SK-N-SH (cell line): ENCODE results near the gene SEM1. TPM values are rescaled to one million over a fixed set of nuclear protein-coding genes. Genes with fewer than 3 reads are reported as not detected.

ENCODE experiments used
- CTCF ChIA-PET: fragments of 300-600, 350-600 bp; formaldehyde crosslinking; extraction: SDS; loops from one replicate; lab custom pipeline; 2021; lab: Yijun Ruan, JAX
- POLR2A ChIA-PET: fragments of 350-600 bp; sonication (Branson Sonifier 250); formaldehyde crosslinking; extraction: SDS; loops from one replicate; lab custom pipeline; 2020; ENCODE audit warnings: antibody characterized with exemption, inconsistent platforms; lab: Yijun Ruan, JAX
- DNase-seq: peaks from one replicate; pipeline ENCODE4 v3.0.0; 2012
- H2AFZ ChIP-seq: fragments of 200-600 bp; sonication (generic); 2 replicates; pipeline ENCODE4 v1.8.1; 2016; ENCODE audit warnings: antibody characterized with exemption, mild to moderate bottlenecking, low read depth
- H3F3A ChIP-seq: fragments of 200-600 bp; sonication (generic); replicated peaks from 2 replicates; pipeline ENCODE3; 2016; ENCODE audit warnings: antibody characterized with exemption, mild to moderate bottlenecking; ENCODE audit not compliant: insufficient read depth
- H3K27ac ChIP-seq, 2 experiments: fragments of 200-500 bp in 1 of 2; fragments of 200-600 bp in 1 of 2; sonication (Bioruptor generic) in 1 of 2; sonication (generic), shearing (Covaris generic) in 1 of 2; 2 replicates each; pipeline versions ENCODE4 v1.5.1 to v1.6.1; 2014 to 2016; ENCODE audit warnings: low read depth in 2 of 2, inconsistent platforms in 1 of 2, low read length in 1 of 2, mild to moderate bottlenecking in 1 of 2, mixed read lengths in 1 of 2
- H3K27me3 ChIP-seq: fragments of 200-600 bp; sonication (generic), shearing (Covaris generic); 2 replicates; pipeline ENCODE4 v1.6.1; 2016; ENCODE audit warnings: mixed run types; ENCODE audit not compliant: insufficient read depth
- H3K36me3 ChIP-seq, 2 experiments: fragments of 200-500 bp in 1 of 2; fragments of 200-600 bp in 1 of 2; sonication (Bioruptor generic) in 1 of 2; sonication (generic) in 1 of 2; replicated peaks in 1 of 2; 2 replicates each; pipeline versions ENCODE3 to v1.5.1; 2014 to 2016; ENCODE audit warnings: low read length in 1 of 2, mild to moderate bottlenecking in 1 of 2; ENCODE audit not compliant: insufficient read depth in 2 of 2, control insufficient read depth in 1 of 2
- H3K4me1 ChIP-seq, 2 experiments: fragments of 200-500 bp in 1 of 2; fragments of 200-600 bp in 1 of 2; sonication (Bioruptor generic) in 1 of 2; sonication (generic), shearing (Covaris generic) in 1 of 2; 2 replicates each; pipeline versions ENCODE4 v1.5.1 to v1.6.1; 2014 to 2016; ENCODE audit warnings: low read depth in 1 of 2, low read length in 1 of 2, mixed run types in 1 of 2; ENCODE audit not compliant: insufficient read depth in 2 of 2, control insufficient read depth in 1 of 2
- H3K4me2 ChIP-seq: fragments of 200-600 bp; sonication (generic), shearing (Covaris generic); 2 replicates; pipeline ENCODE4 v1.6.1; 2017; ENCODE audit warnings: mixed run types
- H3K4me3 ChIP-seq, 2 experiments: fragments of 200-500 bp in 1 of 2; fragments of 200-600 bp in 1 of 2; sonication (Bioruptor generic) in 1 of 2; sonication (generic), shearing (Covaris generic) in 1 of 2; 2 replicates each; pipeline versions ENCODE4 v1.5.1 to v1.8.1; 2014 to 2016; ENCODE audit warnings: low read depth in 2 of 2, inconsistent platforms in 1 of 2, low read length in 1 of 2, mild to moderate bottlenecking in 1 of 2, mixed read lengths in 1 of 2, moderate library complexity in 1 of 2
- H3K79me2 ChIP-seq: fragments of 200-600 bp; sonication (generic); 2 replicates; pipeline ENCODE4 v1.8.1; 2017; ENCODE audit warnings: mild to moderate bottlenecking; ENCODE audit not compliant: insufficient read depth
- H3K9ac ChIP-seq: fragments of 200-600 bp; sonication (generic); 2 replicates; pipeline ENCODE4 v1.6.1; 2017; ENCODE audit warnings: mixed run types
- H3K9me2 ChIP-seq: fragments of 200-600 bp; sonication (generic); 2 replicates; pipeline ENCODE4 v1.6.1; 2017; ENCODE audit warnings: mixed run types
- H3K9me3 ChIP-seq: fragments of 200-600 bp; sonication (generic); 2 replicates; pipeline ENCODE4 v1.6.1; 2017; ENCODE audit warnings: mixed run types, mild to moderate bottlenecking, moderate library complexity
- H4K20me1 ChIP-seq: fragments of 200-600 bp; sonication (generic); 2 replicates; pipeline ENCODE4 v1.6.1; 2017; ENCODE audit warnings: mild to moderate bottlenecking, mixed run types; ENCODE audit not compliant: insufficient read depth
- CHD2 ChIP-seq: fragments of 150-350 bp; IDR thresholded peaks from 2 replicates; pipeline ENCODE4 v1.6.1; 2018; ENCODE audit warnings: low read length; ENCODE audit not compliant: partially characterized antibody
- EP300 ChIP-seq, 2 experiments: IDR thresholded peaks; 2 replicates each; pipeline versions ENCODE4 v1.4.0 to v1.6.1; 2012; ENCODE audit warnings: borderline replicate concordance in 1 of 2, low read depth in 1 of 2, low read length in 1 of 2
- EZH2phosphoT487 ChIP-seq: fragments of 200-600 bp; sonication (generic); IDR thresholded peaks from 2 replicates; pipeline ENCODE4 v1.6.1; 2017; ENCODE audit warnings: low read depth, mixed run types, mild to moderate bottlenecking, antibody characterized with exemption, moderate library complexity, borderline replicate concordance
- FOXM1 ChIP-seq: IDR thresholded peaks from 2 replicates; pipeline ENCODE4 v1.4.0; 2012; ENCODE audit warnings: low read depth, mild to moderate bottlenecking
- GABPA ChIP-seq: IDR thresholded peaks from 2 replicates; pipeline ENCODE4 v1.4.0; 2012; ENCODE audit warnings: low read depth, mild to moderate bottlenecking
- MEF2A ChIP-seq: IDR thresholded peaks from 2 replicates; pipeline ENCODE4 v1.4.0; 2012; ENCODE audit warnings: low read depth, borderline replicate concordance
- MXI1 ChIP-seq: IDR thresholded peaks from 2 replicates; pipeline ENCODE4 v1.6.1; 2012; ENCODE audit warnings: mild to moderate bottlenecking, low read depth, low read length, improper control_type of control experiment
- NFIC ChIP-seq: IDR thresholded peaks from 2 replicates; pipeline ENCODE4 v1.4.0; 2012; ENCODE audit warnings: borderline replicate concordance
- RFX5 ChIP-seq: IDR thresholded peaks from 2 replicates; pipeline ENCODE4 v1.6.1; 2012; ENCODE audit warnings: mild to moderate bottlenecking, improper control_type of control experiment, low read length
- RXRA ChIP-seq: IDR thresholded peaks from 2 replicates; pipeline ENCODE4 v1.4.0; 2012; ENCODE audit warnings: low read depth, mild to moderate bottlenecking, borderline replicate concordance
- SIN3A ChIP-seq: IDR thresholded peaks from 2 replicates; pipeline ENCODE4 v1.6.1; 2012; ENCODE audit warnings: low read depth, mild to moderate bottlenecking, low read length, moderate library complexity, borderline replicate concordance
- TAF1 ChIP-seq: IDR thresholded peaks from 2 replicates; pipeline ENCODE4 v1.6.1; 2012; ENCODE audit warnings: low read depth, mild to moderate bottlenecking, low read length, moderate library complexity, borderline replicate concordance
- TCF12 ChIP-seq: IDR thresholded peaks from 2 replicates; pipeline ENCODE4 v1.4.0; 2012
- WGBS: methylation state at CpG from one replicate; pipeline ENCODE4 v1.1.6; 2017; ENCODE audit warnings: low lambda C conversion rate; 5-methylcytosine and 5-hydroxymethylcytosine counted together
- polyA plus RNA-seq, 3 experiments: library from polyadenylated mRNA; depleted of rRNA; stranded (reverse); fragments of >200 nt; gene quantifications; 2 replicates each; pipeline ENCODE4 v1.2.3, GENCODE V29; 2012
- TF ChIP-seq, protein P1 (sequence below): IDR thresholded peaks from 2 replicates; pipeline ENCODE4; 2012
- TF ChIP-seq, protein P2 (sequence below): fragments of 150-350 bp; IDR thresholded peaks from 2 replicates; pipeline ENCODE4 v1.6.1; 2016; ENCODE audit warnings: mild to moderate bottlenecking, low read depth, low read length
- TF ChIP-seq, protein P3 (sequence below): fragments of 200-600 bp; sonication (generic); IDR thresholded peaks from 2 replicates; pipeline ENCODE4 v1.6.1; 2017; ENCODE audit warnings: antibody characterized with exemption, mild to moderate bottlenecking, moderate library complexity
- TF ChIP-seq, protein P4 (sequence below): IDR thresholded peaks from 2 replicates; pipeline ENCODE4 v1.4.0; 2012; ENCODE audit warnings: low read depth, borderline replicate concordance
- TF ChIP-seq, protein P5 (sequence below): fragments of 150-350 bp; IDR thresholded peaks from 2 replicates; pipeline ENCODE4 v1.6.1; 2017; ENCODE audit warnings: antibody characterized with exemption, low read length, low read depth, borderline replicate concordance

The SEM1 gene
- polyA plus RNA-seq, 1 of the 3 experiments (the other 2 are of a cell fraction): 56.3 TPM

DNA sequence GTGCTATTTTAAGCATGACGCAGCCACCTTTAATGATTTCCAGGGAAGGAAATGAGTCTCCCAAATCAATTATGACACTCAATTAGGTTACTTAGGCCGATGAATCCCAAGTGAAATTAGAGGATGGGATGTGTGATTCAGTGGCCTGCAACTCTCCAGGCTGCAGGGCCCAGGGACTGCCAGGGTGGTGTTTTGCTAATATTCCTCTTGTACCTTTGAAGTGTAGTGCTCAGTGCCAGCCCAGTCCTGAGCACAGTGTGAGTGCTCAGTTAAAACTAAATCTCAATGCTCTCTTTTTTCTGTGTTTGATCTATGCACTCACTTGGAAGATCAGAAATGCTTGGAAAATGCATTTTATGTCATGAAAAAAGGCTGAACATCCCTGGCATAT is 51.6 kb downstream of the SEM1 start:
- Histone ChIP-seq H3K4me3 (no peak overlapping the region), H4K20me1 (no peaks in the 10 kb centered on the region), H3K9ac (no peak overlapping the region), H3K36me3 (no peaks in the 10 kb centered on the region), H3K4me2 (no peak overlapping the region), H3K27ac (no peak overlapping the region), H3K79me2 (no peaks in the 10 kb centered on the region), H3K9me3 (no peaks in the 10 kb centered on the region), H3K27me3 (no peaks in the 10 kb centered on the region), H3K9me2 (no peaks in the 10 kb centered on the region), H3F3A (no peaks in the 10 kb centered on the region), H2AFZ (no peak overlapping the region), H3K4me1 (peaks cover 0 to 4% of the 10 kb centered on the region in 2 experiments; a peak in 1 of 4 replicates)
- ChIA-PET POLR2A (no interaction called here), CTCF (no interaction called here)
- no peak for DNase-seq
- WGBS: 88% methylated on average over 2 of the region's 2 CpGs
- TF ChIP-seq FOXM1 (no peak), TAF1 (no peak), GABPA (no peak), RXRA (no peak), TCF12 (no peak), MXI1 (no peak)
- TF ChIP-seq, protein P1, sequence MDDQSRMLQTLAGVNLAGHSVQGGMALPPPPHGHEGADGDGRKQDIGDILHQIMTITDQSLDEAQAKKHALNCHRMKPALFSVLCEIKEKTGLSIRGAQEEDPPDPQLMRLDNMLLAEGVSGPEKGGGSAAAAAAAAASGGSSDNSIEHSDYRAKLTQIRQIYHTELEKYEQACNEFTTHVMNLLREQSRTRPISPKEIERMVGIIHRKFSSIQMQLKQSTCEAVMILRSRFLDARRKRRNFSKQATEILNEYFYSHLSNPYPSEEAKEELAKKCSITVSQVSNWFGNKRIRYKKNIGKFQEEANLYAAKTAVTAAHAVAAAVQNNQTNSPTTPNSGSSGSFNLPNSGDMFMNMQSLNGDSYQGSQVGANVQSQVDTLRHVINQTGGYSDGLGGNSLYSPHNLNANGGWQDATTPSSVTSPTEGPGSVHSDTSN: no peak
- TF ChIP-seq, protein P2, sequence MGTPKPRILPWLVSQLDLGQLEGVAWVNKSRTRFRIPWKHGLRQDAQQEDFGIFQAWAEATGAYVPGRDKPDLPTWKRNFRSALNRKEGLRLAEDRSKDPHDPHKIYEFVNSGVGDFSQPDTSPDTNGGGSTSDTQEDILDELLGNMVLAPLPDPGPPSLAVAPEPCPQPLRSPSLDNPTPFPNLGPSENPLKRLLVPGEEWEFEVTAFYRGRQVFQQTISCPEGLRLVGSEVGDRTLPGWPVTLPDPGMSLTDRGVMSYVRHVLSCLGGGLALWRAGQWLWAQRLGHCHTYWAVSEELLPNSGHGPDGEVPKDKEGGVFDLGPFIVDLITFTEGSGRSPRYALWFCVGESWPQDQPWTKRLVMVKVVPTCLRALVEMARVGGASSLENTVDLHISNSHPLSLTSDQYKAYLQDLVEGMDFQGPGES: no peak

DNA sequence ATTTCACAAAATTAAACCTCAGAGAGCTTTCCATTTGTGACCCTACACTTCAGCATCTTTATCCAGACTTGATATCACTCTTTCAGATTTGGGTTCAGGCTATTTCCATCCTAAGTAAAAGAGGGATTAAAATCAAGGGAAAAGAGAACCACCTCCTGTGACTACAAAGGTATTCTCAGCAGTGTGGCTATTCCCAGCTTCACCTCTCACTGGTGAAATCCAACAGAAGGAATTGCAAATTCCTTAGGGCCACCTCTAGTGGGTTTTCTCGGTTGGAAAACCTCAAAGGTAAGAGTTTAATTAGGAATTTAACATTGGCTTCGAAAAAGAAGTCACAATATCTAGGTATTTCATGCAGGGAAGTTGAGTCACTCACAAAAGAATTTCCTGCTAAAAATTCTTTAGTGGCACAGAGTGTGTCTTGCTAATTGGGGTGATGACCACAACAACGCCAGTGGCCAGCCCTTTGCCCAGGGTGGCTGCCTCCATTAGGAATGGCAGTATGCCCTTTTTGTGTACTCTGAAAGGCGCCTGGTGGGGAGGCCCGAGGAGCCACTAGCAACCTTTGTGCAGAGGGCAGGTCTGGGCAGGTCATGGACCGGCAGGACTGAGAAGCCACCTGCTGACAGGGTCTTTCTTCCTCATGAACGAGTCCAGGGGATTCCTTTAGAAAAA is 52.2 kb downstream of the SEM1 start:
- Histone ChIP-seq H3K9me2 (no peaks in the 10 kb centered on the region), H3K4me2 (no peak overlapping the region), H3K9ac (no peak overlapping the region), H3K4me3 (no peak overlapping the region), H3K27me3 (no peaks in the 10 kb centered on the region), H3K27ac (no peak overlapping the region)
- ChIA-PET CTCF (interaction anchor here (2.2 kb wide), 1 partner anchor 370 kb away, joined by 5 read pairs; no protein-coding TSS in a partner anchor), POLR2A (no interaction called here)
- 83% methylated on average over 7 of the region's 7 CpGs for WGBS
- DNase-seq: no peak
- TF ChIP-seq RFX5: no peak
- TF ChIP-seq, protein P3, sequence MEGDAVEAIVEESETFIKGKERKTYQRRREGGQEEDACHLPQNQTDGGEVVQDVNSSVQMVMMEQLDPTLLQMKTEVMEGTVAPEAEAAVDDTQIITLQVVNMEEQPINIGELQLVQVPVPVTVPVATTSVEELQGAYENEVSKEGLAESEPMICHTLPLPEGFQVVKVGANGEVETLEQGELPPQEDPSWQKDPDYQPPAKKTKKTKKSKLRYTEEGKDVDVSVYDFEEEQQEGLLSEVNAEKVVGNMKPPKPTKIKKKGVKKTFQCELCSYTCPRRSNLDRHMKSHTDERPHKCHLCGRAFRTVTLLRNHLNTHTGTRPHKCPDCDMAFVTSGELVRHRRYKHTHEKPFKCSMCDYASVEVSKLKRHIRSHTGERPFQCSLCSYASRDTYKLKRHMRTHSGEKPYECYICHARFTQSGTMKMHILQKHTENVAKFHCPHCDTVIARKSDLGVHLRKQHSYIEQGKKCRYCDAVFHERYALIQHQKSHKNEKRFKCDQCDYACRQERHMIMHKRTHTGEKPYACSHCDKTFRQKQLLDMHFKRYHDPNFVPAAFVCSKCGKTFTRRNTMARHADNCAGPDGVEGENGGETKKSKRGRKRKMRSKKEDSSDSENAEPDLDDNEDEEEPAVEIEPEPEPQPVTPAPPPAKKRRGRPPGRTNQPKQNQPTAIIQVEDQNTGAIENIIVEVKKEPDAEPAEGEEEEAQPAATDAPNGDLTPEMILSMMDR: no peak
- TF ChIP-seq RXRA: no peak
- TF ChIP-seq SIN3A: no peak
- no peak for TF ChIP-seq MEF2A
- TF ChIP-seq, protein P4, sequence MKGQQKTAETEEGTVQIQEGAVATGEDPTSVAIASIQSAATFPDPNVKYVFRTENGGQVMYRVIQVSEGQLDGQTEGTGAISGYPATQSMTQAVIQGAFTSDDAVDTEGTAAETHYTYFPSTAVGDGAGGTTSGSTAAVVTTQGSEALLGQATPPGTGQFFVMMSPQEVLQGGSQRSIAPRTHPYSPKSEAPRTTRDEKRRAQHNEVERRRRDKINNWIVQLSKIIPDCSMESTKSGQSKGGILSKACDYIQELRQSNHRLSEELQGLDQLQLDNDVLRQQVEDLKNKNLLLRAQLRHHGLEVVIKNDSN: no peak
- TF ChIP-seq, protein P2: no peak
- TF ChIP-seq, protein P5, sequence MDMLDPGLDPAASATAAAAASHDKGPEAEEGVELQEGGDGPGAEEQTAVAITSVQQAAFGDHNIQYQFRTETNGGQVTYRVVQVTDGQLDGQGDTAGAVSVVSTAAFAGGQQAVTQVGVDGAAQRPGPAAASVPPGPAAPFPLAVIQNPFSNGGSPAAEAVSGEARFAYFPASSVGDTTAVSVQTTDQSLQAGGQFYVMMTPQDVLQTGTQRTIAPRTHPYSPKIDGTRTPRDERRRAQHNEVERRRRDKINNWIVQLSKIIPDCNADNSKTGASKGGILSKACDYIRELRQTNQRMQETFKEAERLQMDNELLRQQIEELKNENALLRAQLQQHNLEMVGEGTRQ: no peak
- no peak for TF ChIP-seq EP300 (IDR thresholded peaks at IDR 0.05; ENCODE audit: borderline replicate concordance in 1 of 2, low read depth in 1 of 2, low read length in 1 of 2)
- no peak for TF ChIP-seq CHD2
- no peak for TF ChIP-seq EZH2phosphoT487
- TF ChIP-seq MXI1: no peak
- TF ChIP-seq NFIC: no peak
- TF ChIP-seq TCF12: no peak
- TF ChIP-seq, all 33 proteins: peak for 0
- Histone ChIP-seq H3K4me1 (peaks cover 0 to 4% of the 10 kb centered on the region in 2 experiments; a peak in 1 of 4 replicates), H2AFZ (no peak overlapping the region), H3K9me3 (no peaks in the 10 kb centered on the region), H3K79me2 (no peaks in the 10 kb centered on the region), H3K36me3 (no peaks in the 10 kb centered on the region), H3F3A (no peaks in the 10 kb centered on the region), H4K20me1 (no peaks in the 10 kb centered on the region)
